ENCODE measurements around the gene RUBCNL.
"Not testable (repeated sequence)": the region's sequence is repeated elsewhere in the genome, so short reads cannot be mapped to it uniquely, and the experiment has no call there.

The RUBCNL gene, protein sequence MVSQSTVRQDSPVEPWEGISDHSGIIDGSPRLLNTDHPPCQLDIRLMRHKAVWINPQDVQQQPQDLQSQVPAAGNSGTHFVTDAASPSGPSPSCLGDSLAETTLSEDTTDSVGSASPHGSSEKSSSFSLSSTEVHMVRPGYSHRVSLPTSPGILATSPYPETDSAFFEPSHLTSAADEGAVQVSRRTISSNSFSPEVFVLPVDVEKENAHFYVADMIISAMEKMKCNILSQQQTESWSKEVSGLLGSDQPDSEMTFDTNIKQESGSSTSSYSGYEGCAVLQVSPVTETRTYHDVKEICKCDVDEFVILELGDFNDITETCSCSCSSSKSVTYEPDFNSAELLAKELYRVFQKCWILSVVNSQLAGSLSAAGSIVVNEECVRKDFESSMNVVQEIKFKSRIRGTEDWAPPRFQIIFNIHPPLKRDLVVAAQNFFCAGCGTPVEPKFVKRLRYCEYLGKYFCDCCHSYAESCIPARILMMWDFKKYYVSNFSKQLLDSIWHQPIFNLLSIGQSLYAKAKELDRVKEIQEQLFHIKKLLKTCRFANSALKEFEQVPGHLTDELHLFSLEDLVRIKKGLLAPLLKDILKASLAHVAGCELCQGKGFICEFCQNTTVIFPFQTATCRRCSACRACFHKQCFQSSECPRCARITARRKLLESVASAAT

GRCh38 chr13:46387064-46387851, at the start of gene RUBCNL:
TSS of gene RUBCNL (minus strand) at chr13:46387252. CDS start at chr13:46372475, 14,777 bp downstream.
- H3K27ac ChIP-seq: no peak within 1 kb of the TSS
- no peak for DNase-seq (ENCODE audit: low read depth, low spot score)

- DNase-seq (ENCODE audit: low read depth, low spot score); H3K27ac ChIP-seq: not testable (repeated sequence)
These were observed 42.5 kb upstream of the RUBCNL start for GRCh38 chr13:46429558-46429957.

- no peak overlapping the region for H3K27ac ChIP-seq
- no peak for DNase-seq (ENCODE audit: low read depth, low spot score)
These were observed 18.4 kb upstream of the RUBCNL start for GRCh38 chr13:46405457-46405856.

- no peak for DNase-seq (ENCODE audit: low read depth, low spot score)
- no peak overlapping the region for H3K27ac ChIP-seq
These were observed 17.7 kb upstream of the RUBCNL start for GRCh38 chr13:46404733-46405100.

DNA sequence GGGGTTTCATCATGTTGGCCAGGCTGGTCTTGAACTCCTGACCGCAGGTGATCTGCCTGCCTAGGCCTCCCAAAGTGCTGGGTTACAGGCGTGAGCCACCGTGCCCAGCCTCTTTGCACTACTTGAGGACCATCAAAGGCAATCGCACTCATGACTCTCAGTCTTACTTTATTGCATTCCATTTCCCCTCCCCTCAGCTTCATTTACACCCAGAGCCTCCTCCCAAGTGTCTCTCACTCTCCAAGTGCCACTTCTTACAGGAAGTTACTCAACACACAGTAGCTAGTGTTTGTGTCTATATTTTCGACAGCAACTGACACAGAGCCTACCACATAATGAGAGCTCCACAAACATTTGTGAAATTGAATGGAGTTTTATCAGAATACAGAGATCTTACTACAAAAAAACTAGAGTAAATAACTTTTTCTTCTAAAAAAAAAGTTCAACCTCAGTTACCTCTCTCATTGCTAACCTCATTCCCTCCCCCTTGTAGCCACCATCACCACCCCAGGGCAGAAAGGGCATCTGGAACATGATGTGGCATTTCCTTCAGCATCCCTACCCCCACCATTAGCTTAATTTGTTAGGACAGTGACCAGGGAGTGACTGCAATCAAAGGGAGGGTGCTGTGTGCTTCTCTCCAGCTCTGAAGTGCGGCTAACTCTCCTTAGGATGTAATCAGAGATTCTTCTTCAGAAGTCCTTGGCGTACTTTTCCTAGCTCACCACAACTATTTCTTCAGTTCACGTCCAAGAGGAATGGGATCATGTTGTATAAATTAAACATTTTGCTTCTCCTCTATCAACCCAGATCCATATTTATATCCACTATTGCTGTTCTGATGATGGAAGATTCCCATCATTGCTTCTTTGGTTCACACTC, 17.0 kb upstream of the RUBCNL start:
- no peak overlapping the region for H3K27ac ChIP-seq
- no peak for DNase-seq (ENCODE audit: low read depth, low spot score)

GRCh38 chr13:46402178-46402577, 15.1 kb upstream of the RUBCNL start:
- H3K27ac ChIP-seq: no peak overlapping the region
- no peak for DNase-seq (ENCODE audit: low read depth, low spot score)

GRCh38 chr13:46401432-46401831, 14.4 kb upstream of the RUBCNL start:
- no peak overlapping the region for H3K27ac ChIP-seq
- no peak for DNase-seq (ENCODE audit: low read depth, low spot score)

GRCh38 chr13:46396341-46396740, 9.3 kb upstream of the RUBCNL start:
- H3K27ac ChIP-seq: no peak overlapping the region
- no peak for DNase-seq (ENCODE audit: low read depth, low spot score)

DNA sequence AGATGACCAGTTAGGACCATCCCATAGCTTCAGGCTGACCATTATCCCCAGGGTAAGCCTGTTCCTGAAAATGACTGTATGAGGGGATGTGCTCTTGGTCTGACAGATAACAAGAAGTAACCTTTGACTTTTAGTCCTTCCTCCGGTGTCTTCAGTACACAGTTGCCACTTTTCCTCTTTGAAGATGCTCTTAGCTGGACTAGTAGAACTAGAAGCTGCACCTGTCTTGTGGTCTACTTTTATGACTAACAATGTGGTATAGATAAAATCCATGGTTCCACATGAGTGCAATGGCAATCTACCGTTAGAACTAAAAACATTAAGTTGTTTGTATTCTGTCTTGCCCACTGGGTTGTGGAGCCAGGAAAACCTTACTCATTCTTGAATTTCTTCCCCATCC, 5.9 kb upstream of the RUBCNL start:
- DNase-seq (ENCODE audit: low read depth, low spot score): no peak
- no peak overlapping the region for H3K27ac ChIP-seq

- DNase-seq (ENCODE audit: low read depth, low spot score): no peak
- no peak overlapping the region for H3K27ac ChIP-seq
These were observed 2.7 kb upstream of the RUBCNL start for GRCh38 chr13:46389457-46390451.

- DNase-seq (ENCODE audit: low read depth, low spot score): no peak
- no peak overlapping the region for H3K27ac ChIP-seq
These were observed 1.8 kb upstream of the RUBCNL start for GRCh38 chr13:46388846-46389245.

- H3K27ac ChIP-seq: no peak overlapping the region
- no peak for DNase-seq (ENCODE audit: low read depth, low spot score)
These were observed 1.3 kb upstream of the RUBCNL start for GRCh38 chr13:46388308-46388707.

GRCh38 chr13:46386392-46387063, 524 bp downstream of the RUBCNL start:
- no peak overlapping the region for H3K27ac ChIP-seq
- no peak for DNase-seq (ENCODE audit: low read depth, low spot score)

GRCh38 chr13:46385946-46386345, 1.1 kb downstream of the RUBCNL start:
- no peak for DNase-seq (ENCODE audit: low read depth, low spot score)
- no peak overlapping the region for H3K27ac ChIP-seq

GRCh38 chr13:46383383-46383782, 3.7 kb downstream of the RUBCNL start:
- H3K27ac ChIP-seq: no peak overlapping the region
- DNase-seq (ENCODE audit: low read depth, low spot score): no peak

DNA sequence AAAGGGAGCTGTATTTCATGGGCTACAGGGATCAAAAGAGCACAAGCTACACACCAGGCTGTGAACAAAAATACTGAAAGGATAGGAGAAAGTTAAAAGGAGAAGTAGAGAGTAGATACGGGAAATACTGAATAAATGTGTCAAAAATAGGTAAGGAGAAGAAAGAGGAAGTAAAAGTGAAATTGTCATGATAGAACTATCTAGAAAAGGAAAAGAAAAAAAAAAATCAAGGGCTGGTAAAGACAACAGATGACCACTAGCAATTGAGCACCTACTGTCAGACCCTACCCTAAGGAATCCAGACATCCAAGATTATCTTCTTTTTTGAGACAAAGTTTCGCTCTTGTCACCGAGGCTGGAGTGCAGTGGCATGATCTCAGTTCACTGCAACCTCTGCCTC, 4.8 kb downstream of the RUBCNL start:
- no peak overlapping the region for H3K27ac ChIP-seq
- DNase-seq (ENCODE audit: low read depth, low spot score): no peak

GRCh38 chr13:46380242-46380641, 6.8 kb downstream of the RUBCNL start:
- H3K27ac ChIP-seq: no peak overlapping the region
- no peak for DNase-seq (ENCODE audit: low read depth, low spot score)

- no peak overlapping the region for H3K27ac ChIP-seq
- no peak for DNase-seq (ENCODE audit: low read depth, low spot score)
These were observed 7.4 kb downstream of the RUBCNL start for GRCh38 chr13:46379611-46380010.
